Activated T-cell treated with anti-CD3 and anti-CD28 coated beads for 1 hour (primary cell): ENCODE data around the gene KIAA1958.
"Not testable (repeated sequence)": the region's sequence is repeated elsewhere in the genome, so short reads cannot be mapped to it uniquely, and the experiment has no call there.

Experiments used
- DNase-seq: peaks from one replicate; pipeline ENCODE4 v3.0.0-alpha.2; 2020; ENCODE audit warnings: low read depth

Gene KIAA1958

DNA sequence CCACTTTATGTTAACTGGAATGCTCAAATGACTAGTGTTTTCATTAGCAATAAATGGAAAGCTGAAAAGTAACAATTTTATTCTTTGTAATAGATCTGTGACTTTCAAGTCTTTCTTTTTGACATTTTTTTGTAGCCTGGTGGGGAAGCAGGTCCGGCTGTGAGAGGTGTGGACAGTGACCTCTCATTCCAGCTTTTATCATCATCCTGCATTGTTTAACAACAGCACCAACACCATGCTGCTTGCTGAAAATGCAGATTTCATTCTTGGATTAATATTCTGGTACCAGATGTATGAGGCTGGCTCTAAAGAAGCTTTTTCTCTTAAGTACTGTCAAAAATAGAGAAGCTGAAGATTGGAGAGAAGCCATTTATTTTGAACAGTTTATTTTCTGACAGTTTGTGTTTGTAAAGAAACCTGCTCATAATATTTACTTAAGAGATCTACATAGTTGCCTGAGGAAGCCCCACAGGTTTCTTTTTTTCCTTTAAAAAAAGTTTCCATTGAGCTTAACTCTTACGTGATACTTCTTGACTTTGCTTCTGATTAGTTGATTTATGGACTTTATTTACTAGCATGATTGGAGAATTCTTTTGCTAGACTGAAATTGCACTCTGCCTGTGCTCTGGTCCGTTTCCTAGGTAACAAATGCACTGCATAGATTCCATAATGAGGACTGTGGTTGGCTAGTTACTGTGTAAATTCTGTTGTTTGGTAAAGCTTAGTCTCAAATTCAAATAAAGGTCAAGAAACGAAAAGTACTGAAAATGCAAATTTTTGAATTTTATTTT, 3.4 kb downstream of the KIAA1958 start:
- no peak for DNase-seq

- no peak for DNase-seq
Measured at GRCh38 chr9:112493393-112494137, 6.9 kb downstream of the KIAA1958 start.

GRCh38 chr9:112494153-112494552, 7.5 kb downstream of the KIAA1958 start:
- no peak for DNase-seq

DNA sequence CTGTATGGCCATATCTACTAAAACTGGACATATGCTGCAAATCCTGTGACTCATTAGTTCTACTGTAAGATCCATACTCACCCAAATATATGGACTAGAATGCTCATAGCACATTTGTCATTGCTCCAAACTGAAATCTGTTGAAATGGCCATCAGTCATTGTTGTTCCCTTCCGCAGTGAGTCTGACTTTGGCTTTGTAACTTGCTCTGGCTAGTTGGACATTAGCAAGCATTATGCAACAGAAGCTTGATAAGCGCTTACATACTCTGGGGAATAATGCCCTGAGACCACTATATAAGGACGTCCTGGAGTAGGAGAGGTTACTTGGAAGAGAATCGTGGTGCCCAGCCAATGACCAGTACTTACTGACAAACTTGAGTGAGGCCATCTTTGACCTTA, 9.0 kb downstream of the KIAA1958 start:
- DNase-seq = no peak

GRCh38 chr9:112496074-112496722, 9.6 kb downstream of the KIAA1958 start:
- no peak for DNase-seq

DNA sequence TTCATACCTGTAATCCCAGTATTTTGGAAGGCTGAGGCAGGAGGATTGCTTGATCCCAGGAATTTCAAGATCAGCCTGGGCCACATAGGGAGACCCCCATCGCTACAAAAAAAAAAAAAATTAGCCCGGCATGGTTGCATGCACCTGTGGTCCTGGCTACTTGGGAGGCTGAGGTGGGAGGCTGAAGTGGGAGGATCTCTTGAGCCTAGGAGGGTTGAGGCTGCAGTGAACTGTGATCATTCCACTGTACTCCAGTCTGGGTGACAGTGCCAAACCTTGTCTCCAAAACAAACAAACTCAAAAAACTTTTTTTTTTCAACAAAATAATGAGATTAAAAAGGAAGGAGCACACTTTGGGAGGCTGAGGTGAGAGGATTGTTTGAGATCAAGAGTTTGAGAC, 14.2 kb downstream of the KIAA1958 start:
- DNase-seq = no peak

DNA sequence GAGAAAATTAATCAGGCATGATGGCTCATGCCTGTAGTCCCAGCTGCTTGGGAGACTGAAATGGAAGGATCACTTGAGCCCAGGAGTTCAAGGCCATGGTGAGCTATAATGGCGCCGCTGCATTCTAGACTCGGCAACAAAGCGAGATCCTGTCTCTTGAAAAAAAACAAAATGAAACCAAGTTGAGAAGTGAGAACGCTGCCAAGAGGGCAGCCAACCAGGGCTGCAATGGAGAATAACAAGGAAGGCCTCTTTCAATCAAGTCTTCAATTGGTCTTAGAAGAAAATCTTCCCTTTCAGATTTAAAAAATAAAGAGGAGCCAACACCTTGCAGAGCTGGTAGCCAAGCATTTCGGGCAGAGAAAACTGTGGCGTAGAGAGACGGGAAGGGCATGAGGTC, 14.7 kb downstream of the KIAA1958 start:
- no peak for DNase-seq

- no peak for DNase-seq
Measured at GRCh38 chr9:112502175-112502946, 15.7 kb downstream of the KIAA1958 start.

GRCh38 chr9:112503170-112503569, 16.5 kb downstream of the KIAA1958 start:
- DNase-seq = no peak

DNA sequence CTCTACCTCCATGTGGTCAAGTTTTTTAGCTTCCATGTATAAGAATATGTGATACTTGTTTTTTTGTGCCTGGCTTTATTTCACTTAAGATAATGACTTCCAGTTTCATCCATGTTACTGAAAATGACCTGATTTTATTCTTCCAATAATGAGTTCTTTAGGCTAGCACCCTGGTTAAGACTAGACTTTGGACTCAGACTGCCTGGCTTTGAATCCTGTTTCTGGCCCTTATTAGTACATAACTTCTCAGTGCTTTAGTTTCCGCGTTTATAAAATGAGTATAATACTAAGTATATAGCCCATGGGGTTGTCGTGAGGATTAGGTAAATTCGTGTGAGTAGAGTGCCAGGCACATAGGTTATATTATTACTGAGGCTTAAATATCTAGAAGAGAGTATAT, 18.5 kb downstream of the KIAA1958 start:
- no peak for DNase-seq

GRCh38 chr9:112505607-112506006, 19.0 kb downstream of the KIAA1958 start:
- no peak for DNase-seq

GRCh38 chr9:112506571-112506970, 19.9 kb downstream of the KIAA1958 start:
- DNase-seq = no peak

DNA sequence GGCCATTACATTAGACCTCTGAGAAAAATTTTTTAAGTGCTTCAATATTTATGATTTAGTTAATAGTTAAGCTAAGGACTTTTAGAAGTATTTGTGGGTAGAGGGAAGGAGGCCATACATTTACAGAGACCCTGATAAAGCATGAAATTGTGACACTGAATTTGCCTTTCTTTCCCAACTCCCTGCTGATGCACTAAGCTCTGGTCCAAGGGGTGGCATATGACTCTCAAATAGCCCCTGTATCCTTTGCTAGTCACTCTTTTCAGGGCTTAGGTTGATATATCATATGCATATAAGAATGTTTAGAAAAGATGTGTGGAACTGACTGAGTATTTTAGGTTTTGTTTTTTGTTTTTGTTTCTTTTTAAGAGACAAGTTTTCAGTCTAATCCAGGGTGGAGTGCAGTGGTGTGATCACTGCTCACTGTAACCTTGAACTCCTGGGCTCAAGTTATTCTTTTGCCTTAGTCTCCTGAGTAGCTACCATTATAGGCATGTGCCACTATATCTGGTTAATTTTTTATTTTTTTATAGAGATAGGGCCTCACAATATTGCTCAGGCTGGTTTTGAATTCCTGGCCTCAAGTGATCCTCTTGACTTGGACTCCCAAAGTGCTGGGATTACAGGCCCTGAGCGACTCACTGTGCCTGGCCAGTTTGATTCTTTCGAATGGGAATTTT, 20.5 kb downstream of the KIAA1958 start:
- DNase-seq = no peak

GRCh38 chr9:112508377-112508776, 21.8 kb downstream of the KIAA1958 start:
- DNase-seq = no peak

DNA sequence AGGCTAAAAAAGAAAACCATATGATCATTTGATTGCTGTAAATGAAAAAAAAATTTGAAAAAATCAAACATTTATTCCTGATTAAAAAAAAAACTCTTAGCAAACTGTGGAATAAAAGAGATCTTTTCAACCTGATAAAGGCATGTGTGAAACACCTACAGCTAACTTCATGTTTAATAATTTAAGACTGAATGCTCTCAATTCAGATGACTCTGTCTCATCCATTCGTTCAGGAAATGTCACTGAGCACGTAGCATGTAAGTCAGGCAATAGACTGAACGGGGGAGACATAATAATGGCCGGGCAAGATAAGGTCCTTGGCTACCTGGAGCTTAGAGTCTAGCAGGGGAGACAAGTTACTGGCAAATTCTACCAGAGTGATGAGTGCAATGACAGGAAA, 25.8 kb downstream of the KIAA1958 start:
- not testable (repeated sequence) for DNase-seq

- DNase-seq = no peak
Measured at GRCh38 chr9:112516769-112517168, 30.1 kb downstream of the KIAA1958 start.

GRCh38 chr9:112520069-112520468, 33.4 kb downstream of the KIAA1958 start:
- no peak for DNase-seq

DNA sequence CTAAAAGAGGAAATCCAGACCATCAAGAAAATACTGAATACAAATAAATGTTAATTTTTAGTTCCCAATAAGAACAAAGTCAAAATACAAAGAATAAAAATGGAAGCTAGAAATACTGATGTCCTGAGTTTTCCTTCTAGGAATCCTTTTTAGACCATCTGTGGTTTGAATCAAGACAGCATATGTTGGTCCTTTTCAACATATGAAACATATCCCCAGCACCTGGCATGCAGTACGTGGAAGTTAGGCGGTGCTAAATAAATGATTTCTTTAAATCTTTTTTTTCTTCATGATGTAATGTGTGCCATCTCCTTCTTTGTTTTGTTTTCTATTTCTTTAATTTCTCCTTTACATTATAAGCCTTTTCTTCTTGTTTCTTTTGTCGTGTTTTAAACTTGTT, 34.0 kb downstream of the KIAA1958 start:
- DNase-seq = no peak

- DNase-seq = no peak
Measured at GRCh38 chr9:112526973-112527372, 40.3 kb downstream of the KIAA1958 start.

- DNase-seq = no peak
Measured at GRCh38 chr9:112527959-112528358, 41.3 kb downstream of the KIAA1958 start.

DNA sequence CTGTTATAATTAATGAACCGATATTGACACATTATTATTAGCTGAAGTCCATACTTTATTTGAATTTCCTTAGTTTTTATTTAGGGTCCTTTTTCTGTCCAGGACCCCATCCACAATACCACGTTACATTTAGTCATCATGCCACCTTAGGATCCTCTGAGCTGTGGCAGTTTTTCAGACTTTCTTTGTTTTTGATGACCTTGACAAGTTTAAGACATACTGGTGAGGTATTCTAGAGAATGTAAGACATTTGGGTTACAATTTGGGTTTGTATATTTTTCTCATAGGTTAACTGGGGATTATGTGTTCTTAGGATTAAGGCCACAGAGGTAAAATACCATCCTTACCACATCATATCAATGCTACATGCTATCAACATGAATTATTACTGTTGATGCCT, 42.7 kb downstream of the KIAA1958 start:
- DNase-seq = no peak

DNA sequence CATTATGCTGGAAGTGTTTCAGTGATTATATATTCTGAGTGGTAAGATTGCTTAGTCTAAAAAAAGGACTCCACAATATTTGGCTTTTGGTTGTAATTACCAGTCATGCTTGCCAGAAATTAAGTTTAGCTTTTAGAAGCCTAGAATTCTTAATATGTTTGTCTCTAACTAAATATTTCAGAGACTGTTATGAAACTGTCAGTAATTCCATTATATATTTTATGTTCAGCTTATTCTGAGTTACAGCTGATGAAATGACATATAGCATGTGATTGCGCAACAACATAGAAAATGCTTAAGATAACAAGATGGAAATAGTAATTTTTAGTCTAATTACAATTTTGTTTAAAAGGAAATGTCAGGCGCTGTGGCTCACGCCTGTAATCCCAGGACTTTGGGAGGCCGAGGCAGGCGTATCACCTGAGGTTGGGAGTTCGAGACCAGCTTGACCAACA, 44.2 kb downstream of the KIAA1958 start:
- no peak for DNase-seq
